ENCODE data around the gene MSX1. TPM values are rescaled to one million over a fixed set of nuclear protein-coding genes. Genes with fewer than 3 reads are reported as not detected.

Gene MSX1
- total RNA-seq, 1 experiment from 2014 or later = 59.9 TPM

DNA sequence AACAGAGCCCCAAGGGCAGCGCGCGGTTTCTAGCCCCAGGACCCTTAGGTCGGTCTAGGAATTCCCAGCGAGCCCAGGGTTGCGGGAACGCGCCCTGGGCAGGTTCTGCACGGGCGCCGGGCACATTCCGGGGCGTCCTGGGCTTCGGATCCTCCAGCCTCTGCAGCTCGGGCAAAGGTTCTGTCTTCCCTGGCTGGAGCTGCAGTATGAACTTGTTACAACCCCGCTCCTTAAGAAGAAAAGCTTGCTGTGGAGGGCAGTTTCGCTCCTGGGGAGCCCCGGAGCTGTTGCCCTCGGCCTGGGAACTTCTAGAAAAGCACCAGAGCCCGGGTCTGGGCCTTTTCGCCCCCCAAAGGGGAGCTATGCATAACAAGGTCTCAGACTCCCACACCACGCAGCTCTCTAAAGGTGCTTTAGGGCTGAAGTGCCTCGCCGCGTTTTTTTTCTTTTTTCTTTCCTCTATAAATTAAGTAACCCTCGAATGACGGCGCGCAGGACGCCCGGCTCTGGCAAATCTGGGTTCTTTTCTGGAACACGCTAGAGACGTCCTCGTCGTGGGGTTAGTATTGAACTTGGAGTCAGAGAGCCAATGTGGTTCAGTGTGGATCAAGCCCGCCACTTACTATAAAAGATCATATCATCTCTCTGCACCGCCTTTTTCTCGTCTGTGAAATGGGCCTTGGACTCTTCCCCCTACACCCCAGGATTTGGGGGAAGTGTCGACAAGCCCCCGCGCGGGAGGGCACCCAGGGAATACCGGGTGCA is 5.7 kb downstream of the MSX1 start (continued):
- TF ChIP-seq ZBTB33 (IDR thresholded peaks at IDR 0.05; ENCODE audit: extremely low read depth, insufficient replicate concordance, low read length) (no peak), RAD21 (IDR thresholded peaks at IDR 0.05; ENCODE audit: low read depth) (no peak), EZH2 (IDR thresholded peaks at IDR 0.05) (no peak)
- TF ChIP-seq, protein P1, sequence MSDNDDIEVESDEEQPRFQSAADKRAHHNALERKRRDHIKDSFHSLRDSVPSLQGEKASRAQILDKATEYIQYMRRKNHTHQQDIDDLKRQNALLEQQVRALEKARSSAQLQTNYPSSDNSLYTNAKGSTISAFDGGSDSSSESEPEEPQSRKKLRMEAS (IDR thresholded peaks at IDR 0.05) = no peak

DNA sequence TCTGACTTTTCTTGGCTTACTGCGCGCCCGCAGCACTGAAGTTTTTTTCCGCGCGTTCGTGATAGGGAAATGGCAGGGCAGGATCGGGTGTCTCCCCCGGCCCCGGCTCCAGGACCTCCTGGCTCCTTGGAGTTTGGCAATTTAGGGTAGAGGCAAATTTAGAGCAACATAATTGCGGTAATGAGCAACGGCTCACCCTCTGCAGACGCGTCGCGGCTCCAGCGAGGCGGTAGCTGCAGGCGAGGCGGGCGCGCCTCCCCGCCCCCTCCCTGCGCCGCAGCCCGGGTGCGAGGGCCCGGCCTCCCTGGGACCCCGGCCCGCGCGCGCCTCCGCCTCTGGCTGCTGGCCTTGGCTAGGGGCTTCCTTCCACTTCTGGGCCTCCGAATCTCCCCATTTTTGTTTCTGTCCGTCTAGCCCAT is 6.2 kb downstream of the MSX1 start:
- H3K4me1 ChIP-seq (ENCODE audit: control insufficient read depth in 1 of 2, insufficient read depth in 2 of 2, low read length in 2 of 2) = peaks cover 3 to 8% of the 10 kb centered on the region in 2 experiments; a peak in 3 of 4 replicates
- no peaks in the 10 kb centered on the region for H3K9me2 ChIP-seq (ENCODE audit: insufficient read depth)
- DNase-seq (ENCODE audit: low read depth, low spot score) (no peak), ATAC-seq (no peak)
- H3K9ac ChIP-seq (ENCODE audit: low read length) = no peak overlapping the region
- H3K36me3 ChIP-seq (ENCODE audit: control insufficient read depth in 1 of 2, insufficient read depth in 2 of 2, low read length in 2 of 2) = peaks cover 17 to 27% of the 10 kb centered on the region in 2 experiments; a peak in 3 of 4 replicates
- no peaks in the 10 kb centered on the region for H3K9me3 ChIP-seq (ENCODE audit: control insufficient read depth in 1 of 2, insufficient read depth in 1 of 2, low read depth in 1 of 2, low read length in 2 of 2)
- no peak overlapping the region for H3K4me3 ChIP-seq (replicated peaks in 1 of 2; ENCODE audit: low read depth in 1 of 2, low read length in 2 of 2)
- no peak overlapping the region for H3K27ac ChIP-seq (ENCODE audit: low read depth, low read length)
- ChIA-PET CTCF (interaction anchor here (1.5 kb wide), 1 partner anchor 33 kb away, joined by 3 read pairs; no protein-coding TSS in a partner anchor), POLR2A (no interaction called here), RAD21 (ENCODE audit: low non-redundant PET in 1 of 2, low total read pairs in 2 of 2, uncharacterized antibody in 2 of 2, unreplicated experiment in 2 of 2) (no interaction called here)
- intact Hi-C loops (cut with micrococcal nuclease) = no loop called here
- H4K20me1 ChIP-seq (ENCODE audit: insufficient read depth) = peaks cover 3% of the 10 kb centered on the region; the same call in 1 of the 2 replicates
- peaks cover 19% of the 10 kb centered on the region for H3K79me2 ChIP-seq (ENCODE audit: insufficient read depth, low read length)
- H2AFZ ChIP-seq (ENCODE audit: low read depth, low read length, poor library complexity, severe bottlenecking) = no peak overlapping the region
- H3K4me2 ChIP-seq (ENCODE audit: low read length) = no peak overlapping the region
- no TSS peak for BruUV-seq (replicated peaks)
- H3K27me3 ChIP-seq (ENCODE audit: insufficient read depth, low read length) = no peaks in the 10 kb centered on the region
- TF ChIP-seq ZBTB33 (IDR thresholded peaks at IDR 0.05; ENCODE audit: extremely low read depth, insufficient replicate concordance, low read length) (no peak), POLR2A (IDR thresholded peaks at IDR 0.05; ENCODE audit: borderline replicate concordance, extremely low read depth, insufficient read depth, insufficient read length) (no peak), SRF (IDR thresholded peaks at IDR 0.05; ENCODE audit: low read depth) (no peak), EGR1 (IDR thresholded peaks at IDR 0.05; ENCODE audit: low read depth) (no peak), TCF7L2 (IDR thresholded peaks at IDR 0.05; ENCODE audit: borderline replicate concordance, extremely low read depth, insufficient read depth, insufficient read length) (no peak), ZFX (IDR thresholded peaks at IDR 0.05) (no peak), EZH2 (IDR thresholded peaks at IDR 0.05) (no peak), CEBPB (IDR thresholded peaks at IDR 0.05; ENCODE audit: low read depth) (no peak), ZNF274 (IDR thresholded peaks at IDR 0.05; ENCODE audit: low read depth, low read length) (no peak), SP1 (IDR thresholded peaks at IDR 0.05; ENCODE audit: low read depth) (no peak), SIN3A (IDR thresholded peaks at IDR 0.05; ENCODE audit: low read depth) (no peak), RAD21 (IDR thresholded peaks at IDR 0.05; ENCODE audit: low read depth) (no peak), YY1 (IDR thresholded peaks at IDR 0.05; ENCODE audit: extremely low read depth, insufficient replicate concordance, low read depth, low read length) (no peak), CTCF (IDR thresholded peaks at IDR 0.05 in 2 of 3, conservative IDR thresholded peaks at IDR 0.05 in 1 of 3; ENCODE audit: borderline replicate concordance in 1 of 3, insufficient read depth in 1 of 3, low read depth in 2 of 3, low read length in 2 of 3) (no peak)
- TF ChIP-seq, protein P2, sequence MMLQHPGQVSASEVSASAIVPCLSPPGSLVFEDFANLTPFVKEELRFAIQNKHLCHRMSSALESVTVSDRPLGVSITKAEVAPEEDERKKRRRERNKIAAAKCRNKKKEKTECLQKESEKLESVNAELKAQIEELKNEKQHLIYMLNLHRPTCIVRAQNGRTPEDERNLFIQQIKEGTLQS (IDR thresholded peaks at IDR 0.05) = no peak
- TF ChIP-seq, protein P1 (IDR thresholded peaks at IDR 0.05) = no peak

All from HCT116 (cell line).